ENCODE data around the gene KIF19.

DNA sequence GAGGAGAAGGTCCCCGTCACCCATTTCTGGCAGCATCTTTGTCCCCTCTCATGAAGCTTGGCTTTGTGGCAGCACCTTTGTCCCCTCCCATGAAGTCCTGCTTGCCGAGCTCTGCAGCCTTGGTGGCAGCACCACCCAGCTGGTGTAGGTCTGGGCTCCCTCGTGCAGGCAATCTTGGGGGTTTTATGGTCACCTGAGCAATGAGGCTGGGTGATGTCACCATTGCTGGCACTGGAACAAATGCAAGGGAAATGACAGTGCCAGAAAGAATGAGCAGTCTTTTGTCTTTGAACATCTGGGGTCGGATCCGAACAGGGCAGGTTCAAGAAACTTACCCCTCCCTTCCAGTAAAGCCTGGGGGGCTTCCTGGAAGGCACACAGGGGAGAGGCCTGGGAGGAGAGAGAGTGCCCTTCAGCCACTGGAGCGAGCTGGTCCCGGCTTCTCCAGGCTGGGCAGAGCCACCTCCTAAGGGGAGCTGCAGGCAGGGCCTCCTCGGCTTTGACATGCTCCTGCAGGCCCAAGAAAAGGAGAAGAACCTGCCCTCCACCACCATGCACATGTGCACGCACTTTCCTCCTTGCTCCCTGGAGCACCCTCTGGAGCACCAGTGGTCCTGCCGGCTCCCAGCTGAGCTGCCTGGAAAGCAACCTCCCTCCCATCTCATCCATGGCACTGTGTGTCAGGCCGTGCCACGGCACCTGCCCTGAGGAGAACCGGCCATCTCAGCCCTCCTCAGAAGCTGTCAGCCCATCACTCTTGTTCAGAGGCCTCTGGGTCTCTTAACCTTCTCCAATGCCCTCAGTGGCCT lies 19.6 kb downstream of the KIF19 start:
- TF ChIP-seq, protein P1, sequence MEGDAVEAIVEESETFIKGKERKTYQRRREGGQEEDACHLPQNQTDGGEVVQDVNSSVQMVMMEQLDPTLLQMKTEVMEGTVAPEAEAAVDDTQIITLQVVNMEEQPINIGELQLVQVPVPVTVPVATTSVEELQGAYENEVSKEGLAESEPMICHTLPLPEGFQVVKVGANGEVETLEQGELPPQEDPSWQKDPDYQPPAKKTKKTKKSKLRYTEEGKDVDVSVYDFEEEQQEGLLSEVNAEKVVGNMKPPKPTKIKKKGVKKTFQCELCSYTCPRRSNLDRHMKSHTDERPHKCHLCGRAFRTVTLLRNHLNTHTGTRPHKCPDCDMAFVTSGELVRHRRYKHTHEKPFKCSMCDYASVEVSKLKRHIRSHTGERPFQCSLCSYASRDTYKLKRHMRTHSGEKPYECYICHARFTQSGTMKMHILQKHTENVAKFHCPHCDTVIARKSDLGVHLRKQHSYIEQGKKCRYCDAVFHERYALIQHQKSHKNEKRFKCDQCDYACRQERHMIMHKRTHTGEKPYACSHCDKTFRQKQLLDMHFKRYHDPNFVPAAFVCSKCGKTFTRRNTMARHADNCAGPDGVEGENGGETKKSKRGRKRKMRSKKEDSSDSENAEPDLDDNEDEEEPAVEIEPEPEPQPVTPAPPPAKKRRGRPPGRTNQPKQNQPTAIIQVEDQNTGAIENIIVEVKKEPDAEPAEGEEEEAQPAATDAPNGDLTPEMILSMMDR (IDR thresholded peaks at IDR 0.05): no peak
- no peak for TF ChIP-seq POLR2A (IDR thresholded peaks at IDR 0.05)
- TF ChIP-seq POLR2AphosphoS5 (IDR thresholded peaks at IDR 0.05): no peak

Data from stomach (tissue), 4 donors.